Heart right ventricle (tissue), 16 donors: Measurements from ENCODE around the gene RAD51AP2. TPM values are rescaled to one million over a fixed set of nuclear protein-coding genes. Genes with fewer than 3 reads are reported as not detected.

Experiments
- ATAC-seq, 8 donors: fragments of 200-7000 bp; cut with Tn5 transposase; one replicate each; pipeline ENCODE4 v1.9.1; 2020; ENCODE audit warnings: mild to moderate bottlenecking in 8 of 8, moderate library complexity in 8 of 8, moderate number of reproducible peaks in 1 of 8
- DNase-seq, 2 donors: peaks; one replicate each; pipeline ENCODE4 v3.0.0-alpha.2; 2020
- H3K27ac ChIP-seq, 10 donors: fragments of 200-600 bp; sonication (generic) in 2 of 10; one replicate each; pipeline versions ENCODE4 v1.5.0 to v1.8.0; 2020 to 2022; ENCODE audit warnings: mild to moderate bottlenecking in 3 of 10
- H3K27me3 ChIP-seq, 7 donors: fragments of 200-600 bp; one replicate each; pipeline ENCODE4 v1.8.0; 2021 to 2022; ENCODE audit warnings: mild to moderate bottlenecking in 2 of 7
- H3K36me3 ChIP-seq, 9 donors: fragments of 200-600 bp; sonication (generic) in 1 of 9; one replicate each; pipeline versions ENCODE4 v1.5.0 to v1.8.0; 2020 to 2022; ENCODE audit warnings: mild to moderate bottlenecking in 2 of 9
- H3K4me1 ChIP-seq, 9 donors: fragments of 200-600 bp; sonication (generic) in 1 of 9; one replicate each; pipeline versions ENCODE4 v1.5.0 to v1.8.0; 2020 to 2022; ENCODE audit warnings: mild to moderate bottlenecking in 4 of 9
- H3K4me3 ChIP-seq, 10 donors: fragments of 200-600 bp; sonication (generic) in 2 of 10; one replicate each; pipeline versions ENCODE4 v1.5.0 to v1.8.0; 2020 to 2022; ENCODE audit warnings: mild to moderate bottlenecking in 7 of 10, moderate library complexity in 2 of 10
- H3K9me3 ChIP-seq, 11 donors: fragments of 200-600 bp in 10 of 11; sonication (generic) in 2 of 11; one replicate each; pipeline versions ENCODE4 v1.5.0 to v1.8.0; 2013 to 2022; ENCODE audit warnings: mild to moderate bottlenecking in 2 of 11, control low read depth in 1 of 11, moderate library complexity in 1 of 11
- WGBS, 2 donors: extraction: QIAGEN DNeasy Blood & Tissue Kit; methylation state at CpG; one replicate each; pipeline ENCODE4 v1.1.7; 2013; ENCODE audit warnings: inconsistent platforms in 1 of 2; 5-methylcytosine and 5-hydroxymethylcytosine counted together
- intact Hi-C, 10 donors: fragments of 100-400 bp; cut with DNase I; formaldehyde crosslinking; loops; one replicate each; pipeline versions ENCODE4 v1.11.1 to v1.14.2; 2022
- polyA plus RNA-seq, 2 donors: library from polyadenylated mRNA; stranded (reverse); fragments of 200-250 nt; gene quantifications; one replicate each; pipeline ENCODE4 v1.2.3, GENCODE V29; 2013
- total RNA-seq, 10 donors: library from RNA; stranded (reverse); fragmentation: NEBNext Ultra II Directional in 3 of 10; extraction: Animal tissue kit (Norgen Biotek cat#: 25700) in 3 of 10; gene quantifications; one replicate each; pipeline versions ENCODE4 v1.2.1 to v1.2.4, GENCODE V29; 2021 to 2023
- TF ChIP-seq, protein P1 (sequence below), 9 donors: fragments of 200-600 bp; sonication (generic) in 2 of 9; IDR thresholded peaks; one replicate each; pipeline versions ENCODE4 v1.5.0 to v1.8.0; 2021 to 2022; ENCODE audit warnings: antibody characterized with exemption in 9 of 9, mild to moderate bottlenecking in 5 of 9, moderate library complexity in 1 of 9
- donor health status: Arrhythmogenic right ventricular cardiomyopathy.
- donor health status: ischemic (EF 13 %, LVEDD 7.1; RV severe dilation, severe dysfunction).
- donor health status: healthy with polysubstance abuse.
- donor health status: DM: no; HTN: yes; CAD: no.
- donor health status: DM: no; HTN: no; CAD: no.
- donor health status: ischemic (EF 25% LVEDD 6.9; RV normal size, moderate dysfunction).
- donor health status: ischemic (EF 25% LVEDD 5.7; RV mildly dilated, moderate dysfunction).
- donor health status: healthy.
- donor health status: DM: yes; HTN: yes; CAD: no.
- donor health status: Ischemic cardiomyopathy.
- donor health status: ischemic (EF 35%, LVEDD 5.7; RV mildly dilated, moderate dysfunction).
- donor health status: nonischemic (EF 11% LVEDD 7.7; RV severe dilation, severe dysfunction).
- donor health status: DM: yes; HTN: yes; CAD: no.
- donor health status: PGD.
- donor health status: ischemic (EF 29% LVEDD 5.4; RV normal size, mild dysfunction).
- donor health status: nonischemic (EF 23%, LVEDD 6.1; RV moderate dilation, normal function).

The RAD51AP2 gene
- total and polyA plus RNA-seq, 12 donors = 0.03 to 0.49 (median 0.14) TPM; not detected in 1

DNA sequence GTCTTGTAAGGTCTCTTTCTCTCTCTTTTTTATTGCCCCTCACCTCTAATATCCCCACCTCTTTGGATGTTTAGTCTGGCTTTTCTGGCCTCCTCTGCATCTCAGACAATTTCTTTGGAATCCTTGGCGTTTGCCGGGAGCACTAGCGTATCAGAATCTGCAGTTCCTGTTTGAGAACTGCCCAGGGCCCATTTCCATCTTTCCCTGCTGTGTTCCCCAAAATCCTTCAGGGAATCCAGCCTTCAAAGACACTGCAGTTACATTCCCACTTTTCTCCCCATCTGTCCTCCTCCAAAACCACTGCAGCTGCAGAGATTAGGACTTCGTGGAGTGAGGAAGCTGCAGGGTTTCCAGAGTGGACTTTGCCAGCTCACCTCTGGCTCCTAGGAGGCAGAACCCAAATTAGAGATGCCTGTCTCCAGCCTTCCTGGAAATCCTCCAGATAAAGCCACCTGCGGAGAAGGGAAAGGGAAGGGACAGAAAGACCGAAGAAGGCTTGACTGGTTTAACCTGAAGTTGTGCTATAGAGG lies 25.0 kb upstream of the RAD51AP2 start:
- H3K27ac ChIP-seq = no peak overlapping the region
- no peak overlapping the region for H3K4me3 ChIP-seq
- peaks cover 0 to 83% (median 57%) of the 10 kb centered on the region in 7 donors for H3K27me3 ChIP-seq
- DNase-seq (no peak), ATAC-seq (no peak)
- H3K36me3 ChIP-seq = no peaks in the 10 kb centered on the region
- 52 to 65% methylated on average over 6 of the region's 6 CpGs for WGBS, 2 donors
- H3K4me1 ChIP-seq = peaks cover 0 to 19% (median 3%) of the 10 kb centered on the region in 9 donors
- TF ChIP-seq, protein P1, sequence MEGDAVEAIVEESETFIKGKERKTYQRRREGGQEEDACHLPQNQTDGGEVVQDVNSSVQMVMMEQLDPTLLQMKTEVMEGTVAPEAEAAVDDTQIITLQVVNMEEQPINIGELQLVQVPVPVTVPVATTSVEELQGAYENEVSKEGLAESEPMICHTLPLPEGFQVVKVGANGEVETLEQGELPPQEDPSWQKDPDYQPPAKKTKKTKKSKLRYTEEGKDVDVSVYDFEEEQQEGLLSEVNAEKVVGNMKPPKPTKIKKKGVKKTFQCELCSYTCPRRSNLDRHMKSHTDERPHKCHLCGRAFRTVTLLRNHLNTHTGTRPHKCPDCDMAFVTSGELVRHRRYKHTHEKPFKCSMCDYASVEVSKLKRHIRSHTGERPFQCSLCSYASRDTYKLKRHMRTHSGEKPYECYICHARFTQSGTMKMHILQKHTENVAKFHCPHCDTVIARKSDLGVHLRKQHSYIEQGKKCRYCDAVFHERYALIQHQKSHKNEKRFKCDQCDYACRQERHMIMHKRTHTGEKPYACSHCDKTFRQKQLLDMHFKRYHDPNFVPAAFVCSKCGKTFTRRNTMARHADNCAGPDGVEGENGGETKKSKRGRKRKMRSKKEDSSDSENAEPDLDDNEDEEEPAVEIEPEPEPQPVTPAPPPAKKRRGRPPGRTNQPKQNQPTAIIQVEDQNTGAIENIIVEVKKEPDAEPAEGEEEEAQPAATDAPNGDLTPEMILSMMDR (IDR thresholded peaks at IDR 0.05) = no peak
- no peaks in the 10 kb centered on the region for H3K9me3 ChIP-seq
- intact Hi-C loops = loop anchor here in 2 of 10 donors (5.0 to 10.0 kb wide), 2 partner anchors 69 to 102 kb away; no protein-coding TSS in a partner anchor

DNA sequence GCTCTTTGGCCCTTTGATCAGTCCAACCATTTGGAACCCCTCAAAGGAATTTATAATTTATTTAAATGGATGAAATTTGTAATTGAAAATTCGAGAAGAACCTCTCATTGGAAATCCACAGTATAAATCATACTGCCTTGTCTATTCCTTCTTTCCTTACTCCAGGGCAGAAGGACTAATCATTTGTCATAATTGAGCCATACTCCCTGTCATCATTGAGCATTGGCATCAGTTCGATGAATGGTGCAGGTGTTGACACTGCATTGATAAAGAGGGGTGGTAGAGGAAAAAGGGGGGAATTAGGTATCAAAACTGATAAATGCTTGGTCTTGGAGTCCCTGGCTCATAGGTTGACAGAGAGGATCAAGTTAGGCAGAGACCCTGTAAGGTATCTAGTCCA lies 24.2 kb upstream of the RAD51AP2 start:
- TF ChIP-seq, protein P1 (IDR thresholded peaks at IDR 0.05) = no peak
- intact Hi-C loops = loop anchor here in 2 of 10 donors (5.0 to 10.0 kb wide), 2 partner anchors 70 to 102 kb away; no protein-coding TSS in a partner anchor
- no peak for DNase-seq

DNA sequence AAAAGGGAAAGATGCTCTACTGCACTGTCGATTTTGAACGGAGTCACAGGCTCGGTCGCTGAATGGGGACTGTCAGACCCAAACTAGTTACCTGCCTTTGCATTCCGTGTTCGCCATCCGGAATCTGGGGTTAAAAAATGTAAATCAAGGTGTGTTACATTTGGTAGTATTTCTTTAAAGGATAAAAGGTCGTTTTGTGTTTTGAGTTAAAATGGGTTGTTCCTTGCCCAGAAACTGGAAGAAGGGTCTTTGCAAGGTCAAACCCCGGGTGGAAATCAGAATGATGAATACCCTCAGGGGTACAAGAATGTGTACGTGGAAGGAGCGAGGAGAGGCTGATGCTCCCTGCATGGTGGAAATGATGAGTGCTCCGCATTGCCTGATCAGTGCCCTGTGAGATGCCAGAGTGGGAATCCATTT lies 23.3 kb upstream of the RAD51AP2 start:
- H3K9me3 ChIP-seq = no peaks in the 10 kb centered on the region
- ATAC-seq (no peak), DNase-seq (no peak)
- peak overlapping the region in 1 of 10 donors; percentile 84 for H3K27ac ChIP-seq
- peak overlapping the region; percentile 34 to 65 (median 56) for H3K4me3 ChIP-seq
- peaks cover 0 to 19% (median 3%) of the 10 kb centered on the region in 9 donors for H3K4me1 ChIP-seq
- TF ChIP-seq, protein P1 (IDR thresholded peaks at IDR 0.05) = no peak
- intact Hi-C loops = loop anchor here in 2 of 10 donors (5.0 to 10.0 kb wide), 2 partner anchors 71 to 103 kb away; no protein-coding TSS in a partner anchor
- peaks cover 0 to 96% (median 70%) of the 10 kb centered on the region in 7 donors for H3K27me3 ChIP-seq
- 5 to 7% methylated on average over 12 of the region's 12 CpGs for WGBS, 2 donors
- no peaks in the 10 kb centered on the region for H3K36me3 ChIP-seq

More for the DNA sequence above, 24.2 kb upstream of the RAD51AP2 start:
- Histone ChIP-seq H3K9me3 (no peaks in the 10 kb centered on the region), H3K27ac (no peak overlapping the region), H3K27me3 (peaks cover 0 to 90% (median 64%) of the 10 kb centered on the region in 7 donors), H3K4me3 (no peak overlapping the region), H3K4me1 (peaks cover 0 to 19% (median 3%) of the 10 kb centered on the region in 9 donors), H3K36me3 (no peaks in the 10 kb centered on the region)
- no peak for ATAC-seq
- WGBS, 2 donors = 71 to 78% methylated on average over 2 of the region's 2 CpGs

DNA sequence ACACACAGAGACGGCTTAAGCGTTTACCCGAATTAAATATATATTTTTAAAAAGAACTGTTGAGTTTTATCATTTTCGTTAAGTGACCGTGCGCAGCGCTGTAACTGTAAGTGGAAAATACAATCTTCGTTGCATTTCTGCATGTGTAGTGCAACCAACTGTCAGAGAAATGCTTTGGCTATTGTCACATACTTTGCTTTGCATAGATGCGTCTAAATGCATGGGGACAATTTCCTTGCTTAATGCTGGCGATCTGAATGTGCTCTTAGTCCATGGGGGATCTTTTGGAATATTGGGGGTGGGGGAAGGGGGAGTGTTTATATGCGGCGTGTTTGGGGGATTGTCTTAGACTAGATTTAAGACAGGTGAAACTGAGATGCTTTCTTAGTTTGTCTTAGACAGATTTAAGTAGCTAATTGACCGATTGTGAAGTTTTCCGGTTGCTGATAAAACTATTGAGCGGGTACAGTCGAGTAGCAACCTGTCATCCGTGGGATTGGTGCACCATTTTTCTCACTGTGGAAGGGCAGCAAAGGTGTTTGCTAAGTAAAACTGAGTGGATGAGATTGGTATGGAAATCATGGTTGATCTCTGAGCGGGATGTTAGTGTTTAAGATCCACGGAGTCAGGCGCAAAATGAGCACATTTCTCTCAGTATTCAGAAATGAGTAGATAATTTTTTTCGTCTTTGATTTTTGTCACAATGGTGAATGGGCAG lies 22.7 kb upstream of the RAD51AP2 start:
- ATAC-seq (peak in 1 of 8 donors; percentile 1), DNase-seq (no peak)
- whole genome bisulfite sequencing, 2 donors = 0 to 1% methylated on average over 21 of the region's 21 CpGs
- H3K27ac ChIP-seq = peak overlapping the region in 9 of 10 donors; percentile 70 to 90 (median 83)
- peaks cover 0 to 19% (median 3%) of the 10 kb centered on the region in 9 donors for H3K4me1 ChIP-seq
- TF ChIP-seq, protein P1 (IDR thresholded peaks at IDR 0.05) = no peak
- peaks cover 0 to 93% (median 69%) of the 10 kb centered on the region in 7 donors for H3K27me3 ChIP-seq
- peak overlapping the region; percentile 34 to 65 (median 56) for H3K4me3 ChIP-seq
- H3K36me3 ChIP-seq = no peaks in the 10 kb centered on the region
- H3K9me3 ChIP-seq = no peaks in the 10 kb centered on the region
- intact Hi-C loops = loop anchor here in 2 of 10 donors (5.0 to 10.0 kb wide), 2 partner anchors 71 to 104 kb away; no protein-coding TSS in a partner anchor
